ENCODE measurements around the gene DYNC1H1. TPM values are rescaled to one million over a fixed set of nuclear protein-coding genes. Genes with fewer than 3 reads are reported as not detected.

DYNC1H1 gene
- polyA plus RNA-seq, 3 donors: 324 to 350 (median 327) TPM

DNA sequence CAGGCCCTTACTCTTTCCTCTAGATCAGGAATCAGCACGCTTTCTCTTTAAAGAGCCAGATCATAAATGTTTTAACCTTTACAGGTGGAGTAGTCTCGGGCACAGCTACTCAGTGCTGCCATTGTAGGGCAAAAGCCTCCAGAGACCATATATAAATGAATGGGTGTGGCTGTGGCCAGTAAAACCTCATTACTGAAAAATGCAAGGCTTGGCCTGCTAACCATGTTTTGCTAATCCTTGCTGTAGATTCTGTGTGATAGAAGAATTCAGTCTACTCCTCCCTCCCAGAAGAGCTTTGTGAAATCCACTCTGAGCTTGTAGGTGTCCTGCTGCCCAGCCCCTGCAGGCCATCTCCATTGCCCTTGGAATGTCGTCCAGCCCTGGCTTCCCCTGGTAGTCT, 64.4 kb downstream of the DYNC1H1 start:
- no peak for DNase-seq (ENCODE audit: low read depth in 3 of 3, low spot score in 2 of 3)

- no peak for DNase-seq (ENCODE audit: low read depth in 3 of 3, low spot score in 2 of 3)
These were observed 65.6 kb downstream of the DYNC1H1 start for GRCh38 chr14:102029956-102030355.

DNA sequence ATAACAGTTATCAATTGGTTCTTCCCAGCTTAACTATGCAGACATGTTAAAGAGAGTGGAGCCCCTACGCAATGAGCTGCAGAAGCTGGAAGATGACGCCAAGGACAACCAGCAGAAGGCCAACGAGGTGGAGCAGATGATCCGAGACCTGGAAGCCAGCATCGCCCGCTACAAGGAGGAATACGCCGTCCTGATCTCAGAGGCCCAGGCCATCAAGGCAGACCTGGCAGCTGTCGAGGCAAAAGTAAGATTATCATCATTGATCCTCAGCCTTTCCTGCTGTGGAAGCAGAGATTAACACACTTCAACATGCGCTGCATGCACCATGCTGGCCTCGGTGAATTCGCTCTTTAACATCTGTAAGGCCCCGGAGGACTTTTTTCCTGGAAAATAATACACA, 68.9 kb downstream of the DYNC1H1 start:
- DNase-seq (ENCODE audit: low read depth in 3 of 3, low spot score in 2 of 3): no peak

DNA sequence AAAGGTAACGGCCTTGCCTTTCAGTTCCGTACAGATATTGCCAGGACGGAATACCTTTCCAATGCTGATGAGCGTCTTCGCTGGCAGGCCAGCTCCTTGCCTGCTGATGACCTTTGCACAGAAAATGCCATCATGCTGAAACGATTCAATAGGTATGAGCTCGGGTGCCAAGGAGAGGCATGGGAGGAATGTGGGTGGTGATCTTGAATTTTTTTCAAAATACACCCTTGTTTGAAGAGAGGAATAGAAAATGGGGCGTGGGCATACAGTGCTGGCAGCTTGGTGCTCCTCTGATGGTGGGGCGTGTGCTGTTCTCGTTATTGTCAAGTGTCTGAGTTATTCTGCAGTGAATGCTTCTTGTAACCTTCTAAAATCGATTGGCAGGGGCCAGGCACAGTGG, 69.9 kb downstream of the DYNC1H1 start:
- DNase-seq (ENCODE audit: low read depth in 3 of 3, low spot score in 2 of 3): no peak

GRCh38 chr14:102035914-102036313, 71.5 kb downstream of the DYNC1H1 start:
- DNase-seq (ENCODE audit: low read depth in 3 of 3, low spot score in 2 of 3): no peak

DNA sequence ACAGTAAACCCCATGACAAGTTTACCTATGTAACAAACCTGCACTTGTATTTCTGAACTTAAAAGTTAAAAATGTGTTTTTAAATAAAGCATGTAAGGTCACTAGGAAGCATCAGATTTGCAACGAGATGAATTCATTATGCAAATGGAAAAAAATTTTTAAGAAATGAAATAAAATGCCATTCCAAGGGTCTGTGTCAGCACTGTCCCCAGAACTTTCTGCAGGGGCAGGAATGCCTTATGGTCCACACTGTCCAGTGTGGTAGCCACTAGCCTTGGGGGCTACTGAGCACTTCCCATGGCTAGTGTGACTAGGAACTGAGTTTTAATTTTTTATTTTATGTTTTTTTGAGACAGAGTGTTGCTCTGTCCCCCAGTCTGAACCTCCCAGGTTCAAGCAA, 73.3 kb downstream of the DYNC1H1 start:
- no peak for DNase-seq (ENCODE audit: low read depth in 3 of 3, low spot score in 2 of 3)

DNA sequence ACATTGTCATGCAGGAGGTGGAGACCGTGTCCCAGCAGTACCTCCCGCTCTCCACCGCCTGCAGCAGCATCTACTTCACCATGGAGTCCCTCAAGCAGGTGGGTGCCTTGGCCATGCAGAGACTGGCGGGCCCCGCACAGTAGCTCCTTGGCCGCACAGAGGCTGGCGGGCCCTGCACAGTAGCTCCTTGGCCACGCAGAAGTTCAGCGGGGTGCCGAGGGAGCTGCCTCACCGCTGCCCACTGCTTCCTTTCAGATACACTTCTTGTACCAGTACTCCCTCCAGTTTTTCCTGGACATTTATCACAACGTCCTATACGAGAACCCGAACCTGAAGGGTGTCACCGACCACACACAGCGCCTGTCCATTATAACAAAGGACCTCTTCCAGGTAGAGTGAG, 74.8 kb downstream of the DYNC1H1 start:
- no peak for DNase-seq (ENCODE audit: low read depth in 3 of 3, low spot score in 2 of 3)

DNA sequence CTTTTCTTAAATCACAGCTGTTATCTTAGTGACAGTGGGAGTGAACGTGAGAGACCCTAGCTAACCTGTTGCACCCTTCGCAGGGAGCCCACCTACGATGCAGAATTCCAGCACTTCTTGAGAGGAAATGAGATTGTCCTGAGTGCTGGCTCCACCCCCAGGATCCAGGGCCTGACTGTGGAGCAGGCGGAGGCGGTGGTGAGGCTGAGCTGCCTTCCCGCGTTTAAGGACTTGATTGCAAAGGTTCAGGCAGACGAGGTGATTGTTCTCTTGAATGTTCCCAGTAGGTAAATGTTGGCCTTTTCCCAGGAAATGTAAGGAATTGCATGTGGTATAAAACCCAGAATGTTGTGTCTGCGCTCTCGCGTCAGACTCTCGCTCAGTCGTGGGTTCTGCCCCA, 75.8 kb downstream of the DYNC1H1 start:
- no peak for DNase-seq (ENCODE audit: low read depth in 3 of 3, low spot score in 2 of 3)

GRCh38 chr14:102042699-102043098, 78.3 kb downstream of the DYNC1H1 start:
- DNase-seq (ENCODE audit: low read depth in 3 of 3, low spot score in 2 of 3): no peak

- no peak for DNase-seq (ENCODE audit: low read depth in 3 of 3, low spot score in 2 of 3)
These were observed 79.1 kb downstream of the DYNC1H1 start for GRCh38 chr14:102043251-102044025.

DNA sequence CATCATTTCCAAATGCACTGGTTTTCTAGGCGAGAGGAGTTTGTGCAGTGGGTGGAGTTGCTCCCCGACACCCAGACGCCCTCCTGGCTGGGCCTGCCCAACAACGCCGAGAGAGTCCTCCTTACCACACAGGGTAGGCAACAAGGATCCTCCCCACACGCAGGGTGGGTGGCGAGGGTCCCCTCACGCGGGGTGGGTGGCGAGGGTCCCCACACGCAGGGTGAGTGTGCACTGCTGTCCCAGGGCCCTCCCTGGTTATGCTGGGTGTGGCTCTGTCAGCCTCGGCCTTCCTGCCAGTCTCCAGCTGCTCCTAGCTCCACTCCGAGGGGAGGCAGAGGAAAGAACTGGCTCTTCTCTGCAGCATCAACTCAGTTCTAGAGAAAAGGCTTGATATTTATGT, 80.2 kb downstream of the DYNC1H1 start:
- no peak for DNase-seq (ENCODE audit: low read depth in 3 of 3, low spot score in 2 of 3)

GRCh38 chr14:102046337-102047278, 82.2 kb downstream of the DYNC1H1 start:
- DNase-seq (ENCODE audit: low read depth in 3 of 3, low spot score in 2 of 3): peak; percentile 40 to 41 (median 41)

GRCh38 chr14:102047808-102048540, 83.6 kb downstream of the DYNC1H1 start:
- no peak for DNase-seq (ENCODE audit: low read depth in 3 of 3, low spot score in 2 of 3)

GRCh38 chr14:102049258-102050025, 85.1 kb downstream of the DYNC1H1 start:
- no peak for DNase-seq (ENCODE audit: low read depth in 3 of 3, low spot score in 2 of 3)

DNA sequence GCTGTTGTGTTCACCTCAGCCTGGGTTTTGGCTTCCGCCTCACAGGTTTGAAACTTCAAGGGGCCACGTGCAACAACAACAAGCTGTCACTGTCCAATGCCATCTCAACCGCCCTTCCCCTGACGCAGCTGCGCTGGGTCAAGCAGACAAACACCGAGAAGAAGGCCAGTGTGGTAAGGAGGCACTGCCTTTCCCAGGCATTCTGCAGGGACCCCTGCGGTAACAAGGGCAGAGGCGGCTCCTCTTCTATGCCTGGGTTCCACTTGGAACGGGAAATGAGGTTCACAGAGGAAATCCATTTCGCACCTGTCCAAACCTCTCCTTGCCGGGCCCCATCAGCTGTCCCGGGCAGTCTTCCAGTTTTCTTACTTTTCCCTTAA, 85.6 kb downstream of the DYNC1H1 start:
- DNase-seq (ENCODE audit: low read depth in 3 of 3, low spot score in 2 of 3): no peak

- no peak for DNase-seq (ENCODE audit: low read depth in 3 of 3, low spot score in 2 of 3)
These were observed 86.3 kb downstream of the DYNC1H1 start for GRCh38 chr14:102050625-102051024.

DNA sequence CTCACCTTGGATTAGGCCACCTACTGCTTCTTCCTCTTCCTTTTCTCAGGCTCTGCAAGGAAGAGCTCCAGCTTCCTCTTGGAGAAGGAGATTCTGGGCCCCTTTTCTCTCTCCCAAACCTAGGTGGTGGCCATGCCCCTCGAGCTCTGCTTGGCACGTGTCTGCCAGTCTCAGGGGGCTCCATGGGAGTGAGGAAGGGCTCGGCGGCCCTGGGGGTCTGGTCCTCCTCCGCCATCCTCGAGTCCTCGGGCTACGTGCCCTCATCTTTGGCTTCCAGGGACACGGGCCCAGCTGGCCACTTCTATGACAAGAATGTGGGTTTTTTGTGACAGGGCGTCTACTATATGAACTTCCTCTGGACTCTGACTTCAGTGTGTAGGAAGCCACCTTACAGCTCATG, 88.1 kb downstream of the DYNC1H1 start:
- DNase-seq (ENCODE audit: low read depth in 3 of 3, low spot score in 2 of 3): no peak

- DNase-seq (ENCODE audit: low read depth in 3 of 3, low spot score in 2 of 3): no peak
These were observed 91.0 kb downstream of the DYNC1H1 start for GRCh38 chr14:102055181-102055901.

GRCh38 chr14:102056694-102057442, 92.5 kb downstream of the DYNC1H1 start:
- DNase-seq (ENCODE audit: low read depth in 3 of 3, low spot score in 2 of 3): no peak
